SH-SY5Y (cell line): ENCODE measurements around the gene GRPEL2.

ENCODE experiments used
- GATA2 ChIP-seq: IDR thresholded peaks from 2 replicates; pipeline ENCODE4 v1.6.1; 2011; ENCODE audit warnings: mild to moderate bottlenecking, low read depth, low read length
- GATA3 ChIP-seq: IDR thresholded peaks from 2 replicates; pipeline ENCODE4 v1.6.1; 2011; ENCODE audit warnings: low read depth, mild to moderate bottlenecking, low read length, moderate library complexity

The GRPEL2 gene

GRCh38 chr5:149372932-149373331, 27.6 kb downstream of the GRPEL2 start:
- no peak for TF ChIP-seq GATA3
- TF ChIP-seq GATA2 = no peak

DNA sequence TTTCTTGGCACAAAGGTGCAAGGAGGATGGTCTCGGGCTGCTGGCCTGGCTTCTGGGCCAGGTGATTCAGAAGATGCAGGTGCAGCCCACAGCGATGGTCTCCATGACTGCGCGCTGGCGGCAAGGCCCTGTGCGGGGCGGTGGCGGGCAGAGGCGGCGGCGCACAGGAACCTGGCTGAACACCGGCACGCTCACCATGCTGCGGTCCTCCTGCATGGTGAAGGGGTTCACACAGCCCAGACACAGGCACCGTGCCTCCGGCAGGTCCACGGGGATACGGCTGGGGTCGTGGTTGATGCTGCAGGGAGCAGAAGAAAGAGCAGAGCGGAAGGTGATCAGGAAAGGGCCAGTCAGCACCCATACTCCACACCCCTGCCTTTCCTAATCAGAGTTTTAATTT, 29.0 kb downstream of the GRPEL2 start:
- no peak for TF ChIP-seq GATA2
- TF ChIP-seq GATA3 = no peak

- TF ChIP-seq GATA3 (no peak), GATA2 (no peak)
These were observed 29.5 kb downstream of the GRPEL2 start for GRCh38 chr5:149374801-149375200.

DNA sequence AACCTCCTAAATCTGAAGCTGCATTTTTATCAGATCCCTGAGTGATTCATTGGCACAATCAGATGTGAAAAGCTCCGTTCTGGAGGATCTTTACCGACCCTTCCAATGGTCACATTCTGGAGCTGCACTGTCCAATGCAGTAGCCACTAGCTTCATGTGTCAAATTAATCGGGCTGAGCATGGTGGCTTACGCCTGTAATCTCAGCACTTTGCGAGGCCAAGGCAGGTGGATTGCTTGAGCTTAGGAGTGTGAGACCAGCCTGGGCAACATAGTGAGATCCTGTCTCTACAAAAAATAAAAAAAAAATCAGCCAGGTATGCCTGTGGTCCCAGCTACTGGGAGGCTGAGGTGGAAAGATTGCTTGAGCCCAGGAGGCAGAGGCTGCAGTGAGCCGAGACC, 30.1 kb downstream of the GRPEL2 start:
- TF ChIP-seq GATA3 = no peak

DNA sequence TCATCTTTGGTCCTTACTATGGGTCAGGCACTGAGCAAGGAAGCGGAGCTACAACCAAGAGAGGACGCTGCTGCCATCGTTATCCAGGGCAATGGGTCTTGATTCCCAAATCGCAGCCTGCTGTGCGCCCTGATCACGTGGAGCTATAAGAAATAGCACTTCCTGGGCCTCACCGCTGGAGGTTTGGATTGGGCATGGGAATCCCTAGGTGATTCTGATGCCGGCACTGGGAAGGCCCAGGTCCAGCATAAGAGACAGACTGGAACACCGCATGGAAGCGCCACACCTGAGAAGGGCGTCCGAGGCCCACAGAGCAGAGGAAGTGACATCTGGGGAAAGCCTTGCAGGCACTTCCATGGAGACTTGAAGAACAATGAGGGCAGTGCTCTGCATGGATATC, 30.8 kb downstream of the GRPEL2 start:
- TF ChIP-seq GATA3 (no peak), GATA2 (no peak)

GRCh38 chr5:149376711-149377447, 31.6 kb downstream of the GRPEL2 start:
- no peak for TF ChIP-seq GATA2
- TF ChIP-seq GATA3 = no peak

- TF ChIP-seq GATA2 (no peak), GATA3 (no peak)
These were observed 33.0 kb downstream of the GRPEL2 start for GRCh38 chr5:149378241-149378820.

- no peak for TF ChIP-seq GATA2
- no peak for TF ChIP-seq GATA3
These were observed 34.0 kb downstream of the GRPEL2 start, which contains the start of gene IL17B for GRCh38 chr5:149379177-149379761. IL17B (minus strand) TSS chr5:149379292; CDS start chr5:149379225, 67 bp downstream.

- no peak for TF ChIP-seq GATA3
- no peak for TF ChIP-seq GATA2
These were observed 34.6 kb downstream of the GRPEL2 start for GRCh38 chr5:149379818-149380374.

DNA sequence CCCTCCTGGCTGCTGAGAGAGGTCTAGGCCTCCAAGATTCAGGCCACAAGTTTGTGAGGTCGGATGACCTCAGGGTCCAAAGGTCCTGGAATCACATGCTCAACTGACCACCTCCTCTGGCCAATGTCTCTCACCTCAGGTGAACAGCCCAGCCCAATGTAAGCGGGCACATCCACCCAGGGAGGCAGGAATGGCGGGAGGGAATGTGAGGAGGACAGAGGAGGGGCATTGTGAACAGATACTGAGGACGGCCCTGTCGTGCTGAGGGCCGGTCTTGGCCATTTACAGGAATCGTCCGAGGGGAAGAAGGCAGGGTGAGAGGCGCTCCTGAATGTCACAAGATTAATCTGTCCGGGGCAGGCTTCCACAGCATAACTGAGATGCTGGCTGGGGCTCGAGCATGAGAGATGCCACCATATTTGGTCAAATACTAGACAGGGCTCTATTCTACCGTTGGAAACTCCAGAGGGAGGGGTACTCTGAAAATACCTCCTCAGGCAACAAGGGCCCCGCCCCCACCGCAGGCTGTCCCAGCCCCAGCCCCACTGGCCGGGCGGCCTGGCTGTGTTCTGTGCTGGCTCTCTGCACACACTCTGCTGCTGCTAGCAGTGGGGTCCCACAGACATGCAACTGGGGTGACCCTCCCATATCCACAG, 35.3 kb downstream of the GRPEL2 start:
- no peak for TF ChIP-seq GATA2
- no peak for TF ChIP-seq GATA3

- TF ChIP-seq GATA2 (no peak), GATA3 (no peak)
These were observed 36.1 kb downstream of the GRPEL2 start for GRCh38 chr5:149381261-149381985.

DNA sequence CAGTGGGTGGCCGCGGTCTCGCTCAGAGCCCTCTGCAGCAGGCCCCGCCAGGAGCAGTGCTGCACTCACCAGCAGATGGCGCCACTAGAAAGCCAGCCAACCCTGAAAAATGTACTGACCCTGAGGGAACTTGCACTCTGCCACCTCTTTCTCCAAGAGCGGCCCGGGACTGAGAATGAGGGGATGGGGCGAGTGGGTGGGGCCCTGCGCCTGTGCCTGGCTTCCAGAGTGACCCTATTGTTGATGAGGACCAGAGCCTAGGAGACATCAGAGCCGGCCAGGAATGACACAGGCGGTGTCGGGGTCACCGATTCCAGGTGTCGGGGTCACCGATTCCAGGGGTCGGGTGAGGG, 36.7 kb downstream of the GRPEL2 start:
- TF ChIP-seq GATA3 (no peak), GATA2 (no peak)

DNA sequence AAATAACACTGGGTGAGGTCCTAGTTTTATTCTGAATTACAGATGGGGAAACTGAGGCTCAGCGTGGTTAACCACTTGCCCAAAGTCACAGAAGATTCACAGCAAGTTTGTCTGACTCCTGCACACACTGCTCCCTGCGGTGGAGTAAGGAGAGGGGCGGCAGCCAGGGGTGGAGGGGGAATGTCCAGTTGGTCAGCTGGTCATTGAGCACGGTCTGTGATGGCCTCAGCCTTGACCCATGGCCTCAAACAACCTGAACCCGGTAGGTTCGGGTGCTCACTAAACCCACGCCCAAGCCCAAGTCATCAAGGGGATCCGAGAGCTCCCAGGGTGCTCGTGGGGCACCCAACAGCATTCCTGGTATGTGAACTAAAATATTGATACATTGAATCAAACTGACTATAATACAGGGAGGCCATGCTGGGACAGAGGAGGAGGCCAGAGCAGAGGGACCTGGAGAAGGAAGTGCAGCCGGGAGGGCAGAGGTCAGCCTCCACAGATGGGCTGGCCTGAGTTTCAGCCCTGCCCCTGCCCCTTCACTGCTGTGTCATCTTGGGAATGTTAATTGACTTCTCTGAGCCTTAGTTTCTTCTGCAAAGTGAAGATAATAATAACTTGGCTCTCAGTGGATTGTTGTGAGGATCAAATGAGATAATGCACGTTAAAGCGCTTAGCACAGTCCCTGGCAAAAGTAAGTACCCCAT, 37.4 kb downstream of the GRPEL2 start:
- TF ChIP-seq GATA2 (no peak), GATA3 (no peak)
